ENCODE results near the gene AIMP2.
"Not testable (repeated sequence)": the region's sequence is repeated elsewhere in the genome, so short reads cannot be mapped to it uniquely, and the experiment has no call there.

Gene AIMP2

GRCh38 chr7:6008668-6009611 is at the start of gene AIMP2, which contains the start of gene PMS2:
Gene AIMP2, plus strand, starts transcription at chr7:6009272. Its CDS starts 92 bp downstream, at chr7:6009364.
Gene PMS2, minus strand, starts transcription at chr7:6009049. Its CDS starts 30 bp downstream, at chr7:6009019.
- peak; percentile 92 to 94 for DNase-seq (ENCODE audit: low read depth in 2 of 2)

- not testable (repeated sequence) for DNase-seq (ENCODE audit: low read depth in 2 of 2)
Observed at GRCh38 chr7:5963205-5963604, 45.9 kb upstream of the AIMP2 start.

- not testable (repeated sequence) for DNase-seq (ENCODE audit: low read depth in 2 of 2)
Observed at GRCh38 chr7:5963810-5964209, 45.3 kb upstream of the AIMP2 start.

GRCh38 chr7:5970347-5970911 is 38.6 kb upstream of the AIMP2 start, which contains the start of gene RSPH10B:
Gene RSPH10B, minus strand, starts transcription at chr7:5970689. Its CDS starts 3,573 bp downstream, at chr7:5967116.
- not testable (repeated sequence) for DNase-seq (ENCODE audit: low read depth in 2 of 2)

- not testable (repeated sequence) for DNase-seq (ENCODE audit: low read depth in 2 of 2)
Observed at GRCh38 chr7:5973580-5973979, 35.5 kb upstream of the AIMP2 start.

- DNase-seq (ENCODE audit: low read depth in 2 of 2) = not testable (repeated sequence)
Observed at GRCh38 chr7:5979680-5980314, 29.3 kb upstream of the AIMP2 start.

- DNase-seq (ENCODE audit: low read depth in 2 of 2) = not testable (repeated sequence)
Observed at GRCh38 chr7:5987061-5987460, 22.0 kb upstream of the AIMP2 start.

GRCh38 chr7:5997210-5997808 is 11.8 kb upstream of the AIMP2 start:
- DNase-seq (ENCODE audit: low read depth in 2 of 2) = peak; percentile 14 to 29

GRCh38 chr7:6007386-6007785 is 1.7 kb upstream of the AIMP2 start:
- DNase-seq (ENCODE audit: low read depth in 2 of 2) = no peak

GRCh38 chr7:6007835-6008590 is 1.1 kb upstream of the AIMP2 start:
- DNase-seq (ENCODE audit: low read depth in 2 of 2) = not testable (repeated sequence)

GRCh38 chr7:6010370-6010769 is 1.3 kb downstream of the AIMP2 start:
- DNase-seq (ENCODE audit: low read depth in 2 of 2) = not testable (repeated sequence)

- no peak for DNase-seq (ENCODE audit: low read depth in 2 of 2)
Observed at GRCh38 chr7:6011541-6011940, 2.5 kb downstream of the AIMP2 start.

GRCh38 chr7:6012355-6013104 is 3.5 kb downstream of the AIMP2 start:
- DNase-seq (ENCODE audit: low read depth in 2 of 2) = no peak

- DNase-seq (ENCODE audit: low read depth in 2 of 2) = peak; percentile 88 to 91
Observed at GRCh38 chr7:6015917-6016652, 7.0 kb downstream of the AIMP2 start.

GRCh38 chr7:6016653-6016966 is 7.5 kb downstream of the AIMP2 start:
- DNase-seq (ENCODE audit: low read depth in 2 of 2) = no peak

- DNase-seq (ENCODE audit: low read depth in 2 of 2) = no peak
Observed at GRCh38 chr7:6020371-6021286, 11.6 kb downstream of the AIMP2 start.

- no peak for DNase-seq (ENCODE audit: low read depth in 2 of 2)
Observed at GRCh38 chr7:6022707-6023106, 13.6 kb downstream of the AIMP2 start.

- DNase-seq (ENCODE audit: low read depth in 2 of 2) = no peak
Observed at GRCh38 chr7:6023974-6024435, 14.9 kb downstream of the AIMP2 start.
